NCI-H526 (cell line): ENCODE measurements around the gene GCNT4.

Source experiments
- DNase-seq, 2 experiments: peaks; one replicate each; lab custom pipeline; 2025; lab: John Stamatoyannopoulos, UW

The GCNT4 gene

GRCh38 chr5:75050415-75050814, 1.9 kb downstream of the GCNT4 start:
- no peak for DNase-seq

GRCh38 chr5:75049456-75050351, 2.7 kb downstream of the GCNT4 start:
- DNase-seq, result peak; percentile 76 to 88

- DNase-seq, result no peak
Observed at GRCh38 chr5:75048457-75048953, 3.9 kb downstream of the GCNT4 start.

GRCh38 chr5:75047356-75047755, 5.0 kb downstream of the GCNT4 start:
- DNase-seq, result no peak

GRCh38 chr5:75046366-75047142, 5.8 kb downstream of the GCNT4 start:
- no peak for DNase-seq

- DNase-seq, result no peak
Observed at GRCh38 chr5:75045071-75045470, 7.3 kb downstream of the GCNT4 start.

- DNase-seq, result no peak
Observed at GRCh38 chr5:75044406-75044805, 8.0 kb downstream of the GCNT4 start.

GRCh38 chr5:75043633-75044264, 8.6 kb downstream of the GCNT4 start:
- DNase-seq, result no peak

GRCh38 chr5:75042522-75042921, 9.8 kb downstream of the GCNT4 start:
- DNase-seq, result no peak

GRCh38 chr5:75040973-75041372, 11.4 kb downstream of the GCNT4 start:
- no peak for DNase-seq

GRCh38 chr5:75037106-75037505, 15.3 kb downstream of the GCNT4 start:
- DNase-seq, result no peak

GRCh38 chr5:75034137-75034739, 18.1 kb downstream of the GCNT4 start:
- DNase-seq, result no peak

- no peak for DNase-seq
Observed at GRCh38 chr5:75031366-75031765, 21.0 kb downstream of the GCNT4 start.

- DNase-seq, result no peak
Observed at GRCh38 chr5:75028090-75028489, 24.3 kb downstream of the GCNT4 start.

- DNase-seq, result peak in 1 of 2 experiments; percentile 3
Observed at GRCh38 chr5:75023368-75024159, 28.8 kb downstream of the GCNT4 start.

- no peak for DNase-seq
Observed at GRCh38 chr5:75021800-75022199, 30.6 kb downstream of the GCNT4 start.

GRCh38 chr5:75021219-75021618, 31.1 kb downstream of the GCNT4 start:
- DNase-seq, result no peak

GRCh38 chr5:75020016-75020656, 32.2 kb downstream of the GCNT4 start:
- DNase-seq, result no peak

GRCh38 chr5:75018805-75019587, 33.4 kb downstream of the GCNT4 start:
- DNase-seq, result no peak

- DNase-seq, result no peak
Observed at GRCh38 chr5:75017971-75018370, 34.4 kb downstream of the GCNT4 start.
